GM12878 (cell line): ENCODE measurements around the gene GCNT2. TPM values are rescaled to one million over a fixed set of nuclear protein-coding genes. Genes with fewer than 3 reads are reported as not detected.

Experiments
- ATF2 ChIP-seq: IDR thresholded peaks from 2 replicates; pipeline ENCODE4 v1.6.1; 2012; ENCODE audit warnings: low read length, inconsistent platforms
- BCLAF1 ChIP-seq: fragments of 450-650 bp; IDR thresholded peaks from 2 replicates; pipeline ENCODE4 v1.6.1; 2017; ENCODE audit warnings: antibody characterized with exemption, mild to moderate bottlenecking, moderate library complexity
- BHLHE40 ChIP-seq, 2 experiments: fragments of 450-650 bp in 1 of 2; IDR thresholded peaks; 2 replicates each; pipeline ENCODE4 v1.6.1; 2011 to 2017; ENCODE audit warnings: low read depth in 2 of 2, borderline replicate concordance in 1 of 2, improper control_type of control experiment in 1 of 2, low read length in 1 of 2, mild to moderate bottlenecking in 1 of 2
- CTCF ChIP-seq, 3 experiments: IDR thresholded peaks in 2 of 3; conservative IDR thresholded peaks in 1 of 3; 2 replicates each; pipeline ENCODE4 v1.5.1; 2011; ENCODE audit warnings: low read depth in 3 of 3, low read length in 3 of 3, mild to moderate bottlenecking in 3 of 3, control low read depth in 2 of 3, moderate library complexity in 2 of 3, inconsistent platforms in 1 of 3, mixed read lengths in 1 of 3; ENCODE audit not compliant: control insufficient read depth in 2 of 3, insufficient read depth in 1 of 3; ENCODE audit errors: extremely low read depth in 1 of 3
- E2F8 ChIP-seq: fragments of 450-650 bp; IDR thresholded peaks from 2 replicates; pipeline ENCODE4 v1.6.1; 2018; ENCODE audit warnings: mild to moderate bottlenecking, low read depth, moderate library complexity; ENCODE audit not compliant: partially characterized antibody
- FOXM1 ChIP-seq: IDR thresholded peaks from 2 replicates; pipeline ENCODE4 v1.6.1; 2012; ENCODE audit warnings: low read depth, mild to moderate bottlenecking, inconsistent platforms, low read length, moderate library complexity
- GATAD2B ChIP-seq: fragments of 450-650 bp; conservative IDR thresholded peaks from 2 replicates; pipeline ENCODE4 v1.6.1; 2017; ENCODE audit warnings: low read depth, mild to moderate bottlenecking, moderate library complexity
- IRF4 ChIP-seq: IDR thresholded peaks from 2 replicates; pipeline ENCODE4 v1.6.1; 2011; ENCODE audit warnings: low read depth, low read length
- IRF5 ChIP-seq: fragments of 450-650 bp; IDR thresholded peaks from 2 replicates; pipeline ENCODE4 v1.6.1; 2017; ENCODE audit warnings: borderline replicate concordance
- MEF2A ChIP-seq: IDR thresholded peaks from 2 replicates; pipeline ENCODE4 v1.6.1; 2011; ENCODE audit warnings: low read depth, mild to moderate bottlenecking, low read length, moderate library complexity; ENCODE audit not compliant: insufficient read depth
- NFIC ChIP-seq: IDR thresholded peaks from 2 replicates; pipeline ENCODE4 v1.6.1; 2012; ENCODE audit warnings: low read depth, mild to moderate bottlenecking, inconsistent platforms, low read length, moderate library complexity
- POLR2AphosphoS2 ChIP-seq: IDR thresholded peaks from 2 replicates; pipeline ENCODE4 v1.6.1; 2011; ENCODE audit warnings: low read depth, mild to moderate bottlenecking, low read length, improper control_type of control experiment, moderate library complexity
- RELB ChIP-seq: fragments of 450-650 bp; IDR thresholded peaks from 2 replicates; pipeline ENCODE4 v1.6.1; 2017; ENCODE audit warnings: low read depth, mild to moderate bottlenecking, moderate library complexity
- SMARCA5 ChIP-seq: fragments of 450-650 bp; IDR thresholded peaks from 2 replicates; pipeline ENCODE4 v1.6.1; 2017; ENCODE audit warnings: mild to moderate bottlenecking
- SREBF2 ChIP-seq: IDR thresholded peaks from 2 replicates; pipeline ENCODE4 v1.6.1; 2012; ENCODE audit warnings: mild to moderate bottlenecking, low read length
- YBX1 ChIP-seq: fragments of 450-650 bp; IDR thresholded peaks from 2 replicates; pipeline ENCODE4 v1.6.1; 2016; ENCODE audit warnings: antibody characterized with exemption
- ZSCAN29 ChIP-seq: fragments of 450-650 bp; IDR thresholded peaks from 2 replicates; pipeline ENCODE4 v1.6.1; 2017; ENCODE audit warnings: mild to moderate bottlenecking, moderate library complexity
- polyA plus RNA-seq, 11 experiments: library from polyadenylated mRNA; depleted of rRNA in 4 of 11; unstranded in 6 of 11; stranded (reverse) in 5 of 11; fragments of >200 nt; fragmentation: Nextera tagmentation in 4 of 11; fragmentation: Illumina TruSeq in 1 of 11; extraction: Ambion mirVana in 4 of 11; extraction: Trizol in 1 of 11; gene quantifications; 1 replicate in 1 of 11; 2 replicates in 10 of 11; pipeline versions ENCODE4 v1.2.1 to v1.2.3, GENCODE V29; 2011 to 2016; ENCODE audit warnings: inconsistent platforms in 2 of 11, missing spikeins in 2 of 11, low read depth in 1 of 11
- total RNA-seq, 4 experiments: library from RNA; depleted of rRNA in 3 of 4; stranded (reverse); fragments of >200 nt in 3 of 4; fragmentation: Illumina TruSeq in 1 of 4; extraction: Trizol in 1 of 4; gene quantifications; 2 replicates each; pipeline versions ENCODE4 v1.2.1 to v1.2.3, GENCODE V29; 2013 to 2021

The GCNT2 gene
- total and polyA plus RNA-seq, 10 of the 15 experiments (the other 5 are each of a cell fraction or from before 2014, with no cell fraction given): 5.0 to 21.6 (median 11.9) TPM

GRCh38 chr6:10510592-10511367 lies 10.4 kb upstream of the GCNT2 start (continued):
- TF ChIP-seq BCLAF1: no peak
- TF ChIP-seq IRF5: no peak
- TF ChIP-seq ZSCAN29: no peak
- no peak for TF ChIP-seq IRF4
- no peak for TF ChIP-seq SMARCA5
- no peak for TF ChIP-seq BHLHE40 (IDR thresholded peaks at IDR 0.05; ENCODE audit: borderline replicate concordance in 1 of 2, low read depth in 2 of 2, low read length in 1 of 2)
- no peak for TF ChIP-seq MEF2A
- no peak for TF ChIP-seq YBX1
- no peak for TF ChIP-seq GATAD2B
- no peak for TF ChIP-seq E2F8
- TF ChIP-seq CTCF (IDR thresholded peaks at IDR 0.05 in 2 of 3, conservative IDR thresholded peaks at IDR 0.05 in 1 of 3; ENCODE audit: control insufficient read depth in 2 of 3, extremely low read depth in 1 of 3, insufficient read depth in 1 of 3, low read depth in 3 of 3, low read length in 3 of 3): peak; percentile 84 to 97 (median 84)
- no peak for TF ChIP-seq NFIC
- TF ChIP-seq RELB: no peak
- TF ChIP-seq SREBF2: no peak
- no peak for TF ChIP-seq POLR2AphosphoS2
- TF ChIP-seq FOXM1: 0 out of 2 replicates have a peak, but pooled peaks have one; percentile 17
- no peak for TF ChIP-seq ATF2
